Measurements from ENCODE around the gene CFAP141.

DNA sequence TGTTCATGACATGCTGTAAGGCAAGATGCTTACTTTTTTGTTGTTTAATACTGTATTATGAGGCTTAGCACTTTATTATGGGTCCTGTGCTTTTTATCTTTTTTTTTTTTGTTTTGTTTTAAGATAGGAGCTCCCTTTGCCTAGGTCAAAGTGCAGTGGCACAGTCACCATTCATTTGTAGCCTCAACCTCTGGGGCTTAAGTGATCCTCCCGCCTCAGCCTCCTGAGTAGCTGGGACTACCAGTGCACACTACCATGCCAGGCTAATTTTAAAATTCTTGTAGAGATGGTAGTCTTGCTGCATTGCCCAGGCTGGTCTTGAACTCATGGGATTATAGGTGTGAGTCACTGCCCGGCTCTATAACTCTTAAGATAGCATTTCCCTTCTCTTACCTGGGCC is 19.2 kb upstream of the CFAP141 start:
- TF ChIP-seq, protein P1, sequence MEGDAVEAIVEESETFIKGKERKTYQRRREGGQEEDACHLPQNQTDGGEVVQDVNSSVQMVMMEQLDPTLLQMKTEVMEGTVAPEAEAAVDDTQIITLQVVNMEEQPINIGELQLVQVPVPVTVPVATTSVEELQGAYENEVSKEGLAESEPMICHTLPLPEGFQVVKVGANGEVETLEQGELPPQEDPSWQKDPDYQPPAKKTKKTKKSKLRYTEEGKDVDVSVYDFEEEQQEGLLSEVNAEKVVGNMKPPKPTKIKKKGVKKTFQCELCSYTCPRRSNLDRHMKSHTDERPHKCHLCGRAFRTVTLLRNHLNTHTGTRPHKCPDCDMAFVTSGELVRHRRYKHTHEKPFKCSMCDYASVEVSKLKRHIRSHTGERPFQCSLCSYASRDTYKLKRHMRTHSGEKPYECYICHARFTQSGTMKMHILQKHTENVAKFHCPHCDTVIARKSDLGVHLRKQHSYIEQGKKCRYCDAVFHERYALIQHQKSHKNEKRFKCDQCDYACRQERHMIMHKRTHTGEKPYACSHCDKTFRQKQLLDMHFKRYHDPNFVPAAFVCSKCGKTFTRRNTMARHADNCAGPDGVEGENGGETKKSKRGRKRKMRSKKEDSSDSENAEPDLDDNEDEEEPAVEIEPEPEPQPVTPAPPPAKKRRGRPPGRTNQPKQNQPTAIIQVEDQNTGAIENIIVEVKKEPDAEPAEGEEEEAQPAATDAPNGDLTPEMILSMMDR (IDR thresholded peaks at IDR 0.05): no peak
- TF ChIP-seq POLR2A (IDR thresholded peaks at IDR 0.05): no peak

Measured in testis (tissue), 2 donors.